ENCODE results near the gene PRKD1.
A peak's percentile ranks its signal among the peaks of the same experiment; 100 is the strongest.

The PRKD1 gene

DNA sequence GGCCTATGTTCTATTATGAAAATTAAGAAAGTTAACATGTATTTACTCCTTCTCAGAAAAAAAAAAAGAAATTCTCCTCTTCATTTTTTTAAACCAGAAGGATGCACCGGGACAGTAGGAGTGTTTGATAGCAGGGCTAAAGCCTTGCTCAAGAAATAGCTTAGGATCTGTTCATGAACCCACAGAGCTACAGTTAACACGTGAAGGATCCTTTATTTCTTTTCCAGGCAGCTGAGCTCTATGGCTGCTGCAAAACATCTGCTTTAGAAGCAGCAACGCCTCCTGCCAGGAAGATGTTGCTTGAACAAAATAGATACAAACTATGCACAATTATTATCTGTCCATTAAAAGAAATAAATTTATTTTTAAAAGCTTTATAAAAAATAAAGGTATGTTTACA is 254.8 kb downstream of the PRKD1 start:
- DNase-seq (ENCODE audit: low spot score) = no peak

GRCh38 chr14:29671034-29671433 is 256.6 kb downstream of the PRKD1 start:
- no peak for DNase-seq (ENCODE audit: low spot score)

- DNase-seq (ENCODE audit: low spot score) = no peak
Measured at GRCh38 chr14:29668201-29668600, 259.4 kb downstream of the PRKD1 start.

DNA sequence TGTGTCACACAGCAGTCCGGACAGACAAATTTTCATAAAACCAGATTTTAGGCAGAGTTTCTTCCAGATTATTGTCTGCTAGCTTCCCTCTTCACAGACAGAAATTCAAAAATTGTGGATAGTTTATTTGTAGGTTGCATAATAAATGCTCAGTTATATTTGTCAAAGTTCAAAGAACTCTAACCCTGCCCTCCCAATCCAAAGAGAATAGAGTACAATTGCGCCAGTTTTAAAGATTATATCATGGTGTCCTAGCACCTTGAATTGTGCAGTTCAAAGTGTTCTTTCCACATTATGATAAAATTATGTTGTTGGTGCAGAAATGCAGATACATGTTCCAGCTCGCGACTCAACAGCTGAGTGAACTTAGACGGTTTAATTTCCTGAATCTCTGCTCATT is 263.1 kb downstream of the PRKD1 start:
- no peak for DNase-seq (ENCODE audit: low spot score)

DNA sequence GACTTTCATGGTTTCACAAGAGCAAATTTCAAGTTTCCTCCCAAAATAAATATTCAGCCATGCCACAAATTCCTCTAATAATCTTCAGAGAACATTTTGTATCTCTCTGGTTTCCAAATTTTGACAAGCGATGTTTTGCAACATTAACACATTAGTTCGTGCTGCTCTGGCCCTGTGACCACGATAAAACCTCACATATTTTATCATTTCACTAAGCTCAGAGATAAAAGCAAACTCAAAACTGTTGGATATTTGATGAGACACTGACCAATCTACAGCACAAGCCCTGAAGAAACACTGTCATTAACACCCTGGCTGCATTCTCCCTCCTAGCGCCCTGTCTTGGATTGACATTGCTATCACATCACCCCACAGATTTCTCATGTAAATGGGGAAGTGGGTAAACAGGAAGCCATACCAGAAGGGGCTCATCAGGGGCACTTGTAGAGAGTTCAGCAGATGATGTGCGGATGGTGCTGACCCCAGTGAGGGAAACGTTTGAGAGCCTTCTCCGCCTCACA is 264.3 kb downstream of the PRKD1 start:
- no peak for DNase-seq (ENCODE audit: low spot score)

DNA sequence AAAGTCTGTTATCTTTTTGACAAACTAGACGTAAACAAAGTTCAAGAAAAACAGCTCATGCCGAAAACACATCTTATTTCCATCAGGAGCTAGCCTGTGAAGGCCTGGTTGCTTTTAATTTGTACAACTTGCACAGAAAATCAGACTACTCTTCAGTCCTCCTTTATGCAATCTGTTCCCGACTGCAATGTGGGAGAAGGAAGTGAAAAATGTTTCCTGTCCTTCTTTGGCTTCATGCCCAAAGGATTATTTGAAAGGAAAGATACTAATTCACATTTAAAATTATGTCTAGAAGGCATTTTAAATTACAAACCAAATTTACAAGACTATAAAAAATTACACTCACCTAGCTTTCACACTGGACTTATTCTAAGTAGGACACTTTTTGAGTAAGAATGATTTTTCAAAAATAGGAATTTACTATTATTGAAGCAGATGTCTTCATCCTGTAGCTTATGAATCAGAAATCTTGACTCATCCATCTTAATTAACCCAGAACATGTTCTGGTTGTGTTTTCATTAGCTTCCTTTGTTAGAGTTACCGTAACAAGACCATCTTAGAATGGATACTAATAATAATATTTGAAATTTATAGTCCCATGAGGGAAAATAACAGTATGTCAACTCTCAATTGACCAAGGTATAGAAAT is 272.6 kb downstream of the PRKD1 start:
- no peak for DNase-seq (ENCODE audit: low spot score)

DNA sequence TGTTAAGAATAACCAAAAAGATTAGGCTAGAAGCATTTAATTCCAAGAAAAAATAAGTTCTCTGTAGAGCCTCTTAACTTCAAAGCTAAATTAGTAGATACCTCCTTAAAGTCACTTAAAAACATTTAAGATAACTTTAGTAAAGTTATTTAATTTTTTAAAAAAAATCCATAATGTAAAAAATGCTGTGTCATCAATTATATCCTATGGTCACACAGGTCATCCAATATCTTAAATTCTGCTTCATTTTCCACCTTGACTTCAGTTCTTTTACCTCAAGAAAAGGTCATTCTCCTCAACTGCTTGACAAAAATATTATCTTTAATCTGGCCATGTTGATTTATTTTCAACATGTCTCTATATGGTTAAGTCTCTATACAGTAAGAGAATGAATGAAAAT is 274.3 kb downstream of the PRKD1 start:
- no peak for DNase-seq (ENCODE audit: low spot score)

- DNase-seq (ENCODE audit: low spot score) = no peak
Measured at GRCh38 chr14:29652571-29652970, 275.1 kb downstream of the PRKD1 start.

GRCh38 chr14:29650554-29651269 is 276.9 kb downstream of the PRKD1 start:
- DNase-seq (ENCODE audit: low spot score) = no peak

DNA sequence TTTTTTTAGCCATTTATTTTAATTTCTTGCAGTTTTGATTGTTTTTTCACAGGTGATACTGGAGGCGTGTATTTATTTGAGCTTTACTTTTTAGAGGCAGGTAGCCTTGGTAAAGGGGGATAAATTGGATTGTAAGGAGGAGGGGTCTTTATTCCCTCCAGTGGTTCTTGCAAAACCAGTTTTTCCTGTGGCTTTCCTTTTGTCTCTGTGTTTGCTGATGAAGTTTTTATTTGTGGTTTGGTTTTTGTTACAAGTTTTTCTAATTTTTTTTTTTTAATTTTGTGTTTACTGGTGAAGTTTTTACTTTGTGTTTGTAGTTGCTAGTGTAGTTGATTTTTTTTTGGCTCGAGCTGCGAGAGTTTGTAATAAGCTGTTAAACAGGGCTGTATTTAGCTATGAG is 278.5 kb downstream of the PRKD1 start:
- no peak for DNase-seq (ENCODE audit: low spot score)

GRCh38 chr14:29648045-29648444 is 279.6 kb downstream of the PRKD1 start:
- DNase-seq (ENCODE audit: low spot score) = no peak

DNA sequence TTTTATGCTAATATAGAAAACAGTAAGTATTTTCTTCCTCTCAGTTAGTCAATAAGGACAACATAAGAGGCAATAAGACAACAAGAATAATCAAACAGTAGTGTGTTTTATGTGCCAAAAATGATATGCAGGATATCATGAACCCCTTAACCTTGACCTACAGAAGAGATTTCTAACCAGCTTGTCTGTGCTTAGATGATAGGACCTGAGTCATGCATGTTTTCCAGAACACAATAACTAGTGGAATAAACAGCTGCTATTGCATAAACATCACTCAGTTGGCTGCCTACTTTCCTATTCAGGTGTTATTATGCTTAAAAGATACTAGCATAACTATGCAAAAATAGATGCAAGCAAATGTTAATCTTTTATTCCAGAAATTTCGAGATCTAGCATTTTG is 282.5 kb downstream of the PRKD1 start:
- DNase-seq (ENCODE audit: low spot score) = no peak

DNA sequence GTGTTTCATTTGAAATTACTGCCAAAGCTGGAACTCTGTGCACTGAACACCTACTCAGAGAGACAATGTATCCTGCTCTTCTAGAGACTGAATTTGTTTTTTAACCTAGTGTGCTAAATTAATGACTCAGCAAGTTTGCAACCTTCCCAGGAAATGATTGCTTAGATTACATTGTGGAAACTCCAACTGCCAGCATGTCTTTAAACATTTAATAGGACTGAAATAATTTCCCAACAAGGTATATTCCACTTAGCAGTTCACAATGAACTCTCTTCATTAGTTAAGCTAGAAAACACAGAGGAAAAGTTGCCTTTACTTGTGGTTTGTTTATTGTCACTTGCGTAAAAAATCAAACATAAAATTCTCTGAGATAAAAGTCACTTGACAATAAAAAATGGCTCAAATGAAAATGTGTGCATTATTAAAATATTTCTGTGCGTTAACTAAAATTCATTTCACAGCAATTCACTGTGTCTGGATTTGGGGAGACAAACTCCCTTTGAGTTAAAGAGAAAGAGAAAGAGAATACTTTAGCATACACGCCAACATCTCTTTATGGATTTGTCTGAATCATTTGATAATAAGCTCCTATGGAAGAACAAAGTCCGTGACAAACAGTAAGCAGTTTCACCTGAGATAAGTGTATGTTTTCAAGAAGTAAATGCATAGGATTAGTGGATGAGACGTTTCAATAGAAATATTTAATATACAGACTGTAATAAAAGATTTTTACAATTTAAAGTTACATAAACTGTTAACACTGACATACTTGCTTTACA is 284.0 kb downstream of the PRKD1 start:
- no peak for DNase-seq (ENCODE audit: low spot score)

DNA sequence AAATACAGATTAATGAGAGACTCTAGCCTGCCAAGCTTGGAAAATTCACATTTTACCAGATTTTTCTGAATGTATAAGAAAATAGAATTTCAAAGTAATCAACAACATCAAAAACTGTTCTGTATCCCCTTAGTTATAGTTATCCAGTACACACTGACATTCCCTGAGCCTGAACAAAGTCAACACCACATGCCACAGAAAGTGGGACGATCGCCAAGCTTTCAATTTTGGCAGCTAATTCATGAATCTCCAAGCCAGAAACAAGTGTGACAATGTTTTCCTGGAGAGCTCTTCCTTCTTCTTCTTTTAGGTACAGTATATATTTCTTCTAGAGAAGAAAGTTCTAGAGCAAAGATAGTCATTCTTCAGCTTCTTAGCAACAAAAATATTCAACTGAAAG is 290.2 kb downstream of the PRKD1 start:
- DNase-seq (ENCODE audit: low spot score) = peak; percentile 28

DNA sequence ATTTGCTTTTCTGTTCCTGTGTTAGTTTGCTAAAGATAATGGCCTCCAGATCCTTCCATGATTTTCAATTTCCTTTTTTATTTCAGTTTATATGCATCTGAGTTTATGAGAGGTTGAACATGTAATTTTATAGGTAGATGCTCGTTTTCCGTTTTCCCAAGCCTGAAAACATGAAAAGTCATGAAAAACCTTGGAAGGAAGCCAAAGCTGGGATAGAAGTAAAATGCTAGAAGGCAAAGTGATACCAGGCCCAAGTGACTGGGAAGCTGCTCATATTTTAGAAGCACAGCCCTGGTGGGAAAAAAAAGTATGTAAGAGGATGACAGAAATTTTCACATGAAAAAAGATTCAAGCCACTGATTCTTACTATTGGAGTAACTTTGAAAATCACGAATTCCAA is 290.8 kb downstream of the PRKD1 start:
- no peak for DNase-seq (ENCODE audit: low spot score)

DNA sequence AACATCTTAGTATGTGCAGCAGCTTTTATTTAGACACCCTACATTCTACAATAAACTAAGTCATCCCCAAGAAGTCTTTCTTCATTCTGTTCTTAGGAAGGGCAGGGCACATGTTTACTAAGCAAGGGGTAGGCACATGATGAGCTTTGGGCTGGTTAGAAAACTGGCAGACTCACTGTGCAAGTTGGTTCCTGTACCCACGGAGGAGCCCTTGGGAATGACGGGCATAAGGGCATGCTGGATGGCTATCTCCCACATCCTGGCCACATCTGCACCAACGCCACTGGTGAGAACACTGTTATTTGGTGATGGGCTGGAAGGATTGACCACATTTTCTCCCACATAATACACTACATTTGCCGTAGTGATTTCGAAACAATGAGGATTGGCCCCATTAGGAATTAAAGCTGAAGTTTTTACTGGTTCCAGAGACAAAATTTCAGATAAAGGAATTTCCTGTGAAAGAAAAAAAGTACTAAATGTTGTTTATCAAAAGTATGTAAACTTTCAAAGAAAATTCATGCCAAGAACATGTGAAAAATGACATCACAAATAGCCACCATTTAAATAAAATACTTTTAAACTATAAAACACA is 297.0 kb downstream of the PRKD1 start:
- no peak for DNase-seq (ENCODE audit: low spot score)

DNA sequence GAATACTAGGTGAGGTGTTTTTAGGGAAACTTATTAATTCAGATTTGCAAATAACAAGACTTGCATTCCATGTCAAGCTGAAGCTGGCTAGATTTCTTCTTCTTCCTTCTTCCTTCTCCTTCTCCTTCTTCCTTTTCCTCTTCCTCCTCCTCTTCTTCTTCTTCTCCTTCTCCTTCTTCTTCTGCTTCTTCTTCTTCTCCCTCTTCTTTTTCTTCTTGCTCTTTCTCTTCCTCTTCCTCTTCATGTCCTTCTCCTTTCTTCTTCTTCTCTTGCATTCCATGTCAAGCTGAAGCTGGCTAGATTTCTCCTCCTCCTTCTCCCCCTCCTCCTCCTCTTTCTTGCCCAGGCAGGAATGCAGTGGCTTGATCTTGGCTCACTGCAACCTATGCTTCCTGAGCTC is 297.8 kb downstream of the PRKD1 start:
- no peak for DNase-seq (ENCODE audit: low spot score)

- no peak for DNase-seq (ENCODE audit: low spot score)
Measured at GRCh38 chr14:29627137-29627536, 300.5 kb downstream of the PRKD1 start.

DNA sequence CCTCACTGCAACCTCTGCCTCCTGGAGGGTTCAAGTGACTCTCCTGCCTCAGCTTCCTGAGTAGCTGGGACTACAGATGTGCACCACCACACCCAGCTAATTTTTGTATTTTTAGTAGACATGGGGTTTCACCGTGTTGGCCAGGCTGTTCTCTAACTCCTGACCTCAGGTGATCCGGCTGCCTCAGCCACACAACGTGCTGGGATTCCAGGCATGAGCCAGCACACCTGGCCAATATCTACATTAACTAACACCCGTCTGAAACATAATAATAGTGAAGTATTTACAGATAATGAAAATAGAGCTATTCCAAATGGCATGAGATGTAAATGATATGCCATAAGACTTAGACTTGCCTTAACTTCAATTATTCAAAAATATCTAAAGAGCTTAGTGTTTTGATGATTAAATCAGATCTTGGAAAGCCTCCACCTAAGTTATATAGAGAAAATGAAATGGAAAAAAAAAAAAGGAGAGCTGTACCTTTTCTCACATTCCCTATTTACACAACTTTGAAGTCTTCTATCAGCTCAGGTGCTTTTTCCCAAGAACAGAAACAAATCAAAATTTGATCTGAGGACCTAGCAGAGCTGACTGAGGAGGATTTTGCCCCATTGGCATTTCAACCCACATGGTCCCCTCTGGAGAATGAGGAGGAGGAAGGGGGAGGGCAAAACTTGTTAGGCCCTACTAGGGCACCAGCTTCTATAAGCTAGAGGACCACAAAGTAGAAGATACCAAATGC is 309.2 kb downstream of the PRKD1 start:
- no peak for DNase-seq (ENCODE audit: low spot score)

GRCh38 chr14:29616922-29617321 is 310.7 kb downstream of the PRKD1 start:
- no peak for DNase-seq (ENCODE audit: low spot score)

- no peak for DNase-seq (ENCODE audit: low spot score)
Measured at GRCh38 chr14:29608861-29609260, 318.8 kb downstream of the PRKD1 start.

DNA sequence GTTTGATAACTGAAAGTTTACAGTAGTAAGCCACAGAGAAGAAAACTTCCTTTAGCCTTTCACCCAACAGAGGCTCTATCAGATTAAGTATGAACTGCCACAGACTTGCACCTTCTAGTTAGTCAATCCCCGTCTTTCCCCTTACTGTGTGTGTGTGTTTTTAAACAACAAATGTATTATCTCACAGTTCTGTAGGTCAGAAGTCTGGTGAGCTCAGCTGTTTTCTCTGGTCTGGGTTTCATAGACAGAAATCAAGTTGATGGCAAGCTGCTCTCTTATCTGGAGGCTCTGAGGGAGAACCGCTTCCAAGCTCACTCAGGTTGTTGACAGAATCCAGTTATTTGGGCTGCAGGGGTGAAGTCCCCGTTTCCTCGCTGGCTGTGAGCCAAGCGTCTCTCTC is 320.5 kb downstream of the PRKD1 start:
- no peak for DNase-seq (ENCODE audit: low spot score)
